ENCODE data around the gene TGM2. TPM values are rescaled to one million over a fixed set of nuclear protein-coding genes. Genes with fewer than 3 reads are reported as not detected.

Gene TGM2
- total RNA-seq, 2 donors from 2014 or later = 0.37 to 0.76 TPM

- DNase-seq (no peak), ATAC-seq (no peak)
- Mint-ChIP-seq H3K27me3 (peaks cover 31% of the 10 kb centered on the region), H3K4me3 (no peak overlapping the region), H3K27ac (no peak overlapping the region), H3K36me3 (ENCODE audit: low read depth) (no peaks in the 10 kb centered on the region), H3K4me1 (peaks cover 4% of the 10 kb centered on the region)
- H3K9me3 ChIP-seq (ENCODE audit: control insufficient read depth, low read length, poor library complexity, severe bottlenecking) = no peaks in the 10 kb centered on the region
Observed at GRCh38 chr20:38195521-38195920, 30.5 kb upstream of the TGM2 start.

GRCh38 chr20:38194971-38195504 is 30.0 kb upstream of the TGM2 start:
- DNase-seq (no peak), ATAC-seq (no peak)
- no peaks in the 10 kb centered on the region for H3K9me3 ChIP-seq (ENCODE audit: control insufficient read depth, low read length, poor library complexity, severe bottlenecking)
- H3K4me1 Mint-ChIP-seq = peaks cover 4% of the 10 kb centered on the region
- no peak overlapping the region for H3K27ac Mint-ChIP-seq
- H3K4me3 Mint-ChIP-seq = no peak overlapping the region
- H3K36me3 Mint-ChIP-seq (ENCODE audit: low read depth) = no peaks in the 10 kb centered on the region
- H3K27me3 Mint-ChIP-seq = peaks cover 31% of the 10 kb centered on the region

DNA sequence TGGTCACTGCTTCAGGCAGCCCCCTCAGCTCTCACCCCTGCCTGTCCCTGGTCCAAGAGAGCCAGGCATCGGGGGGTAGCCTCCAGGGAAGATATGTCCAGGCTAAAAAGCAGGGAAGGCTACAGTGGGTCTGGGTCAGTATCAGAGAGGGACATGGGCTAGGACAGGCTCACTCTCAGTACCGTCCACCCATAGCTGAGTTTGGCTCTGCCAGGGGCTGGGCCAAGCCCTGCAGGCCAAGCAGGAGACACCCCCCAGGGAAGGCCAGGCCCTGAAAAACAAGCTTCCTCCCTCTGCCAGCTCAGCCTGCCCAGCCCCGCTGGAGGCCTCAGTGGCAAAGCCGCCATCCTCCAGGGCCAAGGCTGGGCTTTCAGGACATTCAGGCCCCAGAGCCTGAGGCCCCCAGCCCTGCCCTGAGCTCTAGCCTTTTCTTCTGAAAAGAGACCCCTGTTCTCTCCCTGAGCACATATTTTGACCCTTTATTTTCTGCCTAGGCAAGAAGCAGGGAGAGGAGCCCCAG is 28.6 kb upstream of the TGM2 start:
- Mint-ChIP-seq H3K36me3 (ENCODE audit: low read depth) (no peaks in the 10 kb centered on the region), H3K4me3 (no peak overlapping the region), H3K4me1 (peaks cover 4% of the 10 kb centered on the region), H3K27me3 (peaks cover 27% of the 10 kb centered on the region), H3K27ac (no peak overlapping the region)
- no peaks in the 10 kb centered on the region for H3K9me3 ChIP-seq (ENCODE audit: control insufficient read depth, low read length, poor library complexity, severe bottlenecking)
- no peak for DNase-seq
- ATAC-seq = no peak

- Mint-ChIP-seq H3K27me3 (peaks cover 32% of the 10 kb centered on the region), H3K4me3 (no peak overlapping the region), H3K36me3 (ENCODE audit: low read depth) (no peaks in the 10 kb centered on the region), H3K4me1 (peaks cover 3% of the 10 kb centered on the region), H3K27ac (no peak overlapping the region)
- DNase-seq (no peak), ATAC-seq (no peak)
- H3K9me3 ChIP-seq (ENCODE audit: control insufficient read depth, low read length, poor library complexity, severe bottlenecking) = no peaks in the 10 kb centered on the region
Observed at GRCh38 chr20:38192323-38192885, 27.3 kb upstream of the TGM2 start.

DNA sequence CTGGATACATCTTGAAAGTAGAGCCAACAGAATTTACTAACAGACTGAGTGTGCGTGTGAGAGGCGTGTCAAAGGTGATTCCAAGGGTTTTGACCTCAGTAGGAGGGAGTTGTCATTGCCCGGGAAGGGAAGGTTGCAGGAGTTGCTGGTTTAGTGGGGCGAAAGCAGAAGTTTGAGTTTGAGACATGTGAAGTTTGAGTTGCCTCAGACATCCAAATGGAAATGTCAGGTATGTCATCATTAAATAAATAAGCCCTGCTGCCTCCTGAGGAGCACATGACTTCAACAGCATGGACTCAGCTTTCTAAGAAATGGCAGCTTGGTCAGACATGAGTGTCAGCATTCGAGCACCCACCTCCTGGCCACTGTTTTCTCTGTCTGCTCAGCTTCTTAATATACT is 26.6 kb upstream of the TGM2 start:
- no peak overlapping the region for H3K4me3 Mint-ChIP-seq
- DNase-seq = no peak

DNA sequence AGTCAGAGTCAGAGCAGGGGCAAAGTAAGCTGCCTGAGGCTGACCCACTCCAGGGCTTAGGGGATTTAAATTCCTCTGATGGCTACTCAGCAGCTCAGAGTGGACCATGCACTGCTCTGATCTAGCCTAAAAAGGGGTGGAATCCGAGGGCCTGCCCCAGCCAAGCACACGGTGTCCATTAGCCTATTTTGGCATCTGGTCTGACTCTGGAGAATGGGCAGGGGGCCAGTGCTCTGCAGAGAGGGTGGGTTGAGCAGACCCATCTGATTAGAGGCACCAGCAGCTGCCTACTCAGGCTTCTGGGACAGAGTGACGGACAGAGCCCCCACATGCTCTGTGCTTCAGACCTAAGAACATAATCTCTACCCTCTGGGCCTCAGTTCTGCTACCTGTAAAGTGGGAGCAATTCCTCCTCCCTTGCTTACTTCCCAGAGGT is 25.9 kb upstream of the TGM2 start:
- ATAC-seq (no peak), DNase-seq (no peak)
- Mint-ChIP-seq H3K27ac (no peak overlapping the region), H3K4me3 (no peak overlapping the region), H3K4me1 (no peaks in the 10 kb centered on the region), H3K27me3 (peaks cover 24% of the 10 kb centered on the region), H3K36me3 (ENCODE audit: low read depth) (no peaks in the 10 kb centered on the region)
- no peaks in the 10 kb centered on the region for H3K9me3 ChIP-seq (ENCODE audit: control insufficient read depth, low read length, poor library complexity, severe bottlenecking)

More for the DNA sequence above, 26.6 kb upstream of the TGM2 start:
- H3K27me3 Mint-ChIP-seq = peaks cover 25% of the 10 kb centered on the region
- H3K9me3 ChIP-seq (ENCODE audit: control insufficient read depth, low read length, poor library complexity, severe bottlenecking) = no peaks in the 10 kb centered on the region
- ATAC-seq = no peak
- no peak overlapping the region for H3K27ac Mint-ChIP-seq
- no peaks in the 10 kb centered on the region for H3K4me1 Mint-ChIP-seq
- H3K36me3 Mint-ChIP-seq (ENCODE audit: low read depth) = no peaks in the 10 kb centered on the region

- no peaks in the 10 kb centered on the region for H3K36me3 Mint-ChIP-seq (ENCODE audit: low read depth)
- H3K4me3 Mint-ChIP-seq = no peak overlapping the region
- DNase-seq = no peak
- ATAC-seq = no peak
- H3K9me3 ChIP-seq (ENCODE audit: control insufficient read depth, low read length, poor library complexity, severe bottlenecking) = no peaks in the 10 kb centered on the region
- no peaks in the 10 kb centered on the region for H3K4me1 Mint-ChIP-seq
- no peak overlapping the region for H3K27ac Mint-ChIP-seq
- H3K27me3 Mint-ChIP-seq = peaks cover 24% of the 10 kb centered on the region
Observed at GRCh38 chr20:38190166-38190565, 25.1 kb upstream of the TGM2 start.

- Mint-ChIP-seq H3K4me1 (no peaks in the 10 kb centered on the region), H3K36me3 (ENCODE audit: low read depth) (no peaks in the 10 kb centered on the region), H3K4me3 (no peak overlapping the region), H3K27me3 (peaks cover 38% of the 10 kb centered on the region), H3K27ac (no peak overlapping the region)
- H3K9me3 ChIP-seq (ENCODE audit: control insufficient read depth, low read length, poor library complexity, severe bottlenecking) = no peaks in the 10 kb centered on the region
- no peak for DNase-seq
- no peak for ATAC-seq
Observed at GRCh38 chr20:38187517-38187916, 22.4 kb upstream of the TGM2 start.

DNA sequence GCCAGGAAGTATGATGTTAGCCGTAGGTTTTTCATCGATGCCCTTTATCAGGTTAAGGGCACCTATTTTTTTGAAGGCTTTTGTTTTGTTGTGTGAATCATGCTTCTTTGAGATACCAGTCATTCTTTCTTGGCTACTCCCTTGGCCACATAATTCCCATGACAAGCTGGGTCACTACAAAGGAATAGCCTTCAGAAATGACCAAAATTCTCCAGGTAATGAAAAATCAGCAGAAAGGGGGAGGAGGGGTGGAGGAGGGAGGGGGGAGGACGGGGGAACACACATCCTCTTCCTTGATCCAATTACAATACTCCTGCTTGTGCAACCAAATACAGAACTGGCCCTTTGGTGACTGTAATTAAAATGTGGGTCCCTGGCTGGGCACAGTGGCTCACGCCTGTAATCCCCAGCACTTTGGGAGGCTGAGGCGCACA is 21.7 kb upstream of the TGM2 start:
- no peaks in the 10 kb centered on the region for H3K9me3 ChIP-seq (ENCODE audit: control insufficient read depth, low read length, poor library complexity, severe bottlenecking)
- ATAC-seq = no peak
- Mint-ChIP-seq H3K27ac (no peak overlapping the region), H3K4me3 (no peak overlapping the region), H3K36me3 (ENCODE audit: low read depth) (no peaks in the 10 kb centered on the region), H3K27me3 (peaks cover 44% of the 10 kb centered on the region), H3K4me1 (no peaks in the 10 kb centered on the region)
- no peak for DNase-seq

GRCh38 chr20:38184101-38184500 is 19.0 kb upstream of the TGM2 start:
- Mint-ChIP-seq H3K4me1 (no peaks in the 10 kb centered on the region), H3K36me3 (ENCODE audit: low read depth) (no peaks in the 10 kb centered on the region), H3K27me3 (peaks cover 58% of the 10 kb centered on the region), H3K27ac (no peak overlapping the region), H3K4me3 (no peak overlapping the region)
- DNase-seq (no peak), ATAC-seq (no peak)
- H3K9me3 ChIP-seq (ENCODE audit: control insufficient read depth, low read length, poor library complexity, severe bottlenecking) = no peaks in the 10 kb centered on the region

DNA sequence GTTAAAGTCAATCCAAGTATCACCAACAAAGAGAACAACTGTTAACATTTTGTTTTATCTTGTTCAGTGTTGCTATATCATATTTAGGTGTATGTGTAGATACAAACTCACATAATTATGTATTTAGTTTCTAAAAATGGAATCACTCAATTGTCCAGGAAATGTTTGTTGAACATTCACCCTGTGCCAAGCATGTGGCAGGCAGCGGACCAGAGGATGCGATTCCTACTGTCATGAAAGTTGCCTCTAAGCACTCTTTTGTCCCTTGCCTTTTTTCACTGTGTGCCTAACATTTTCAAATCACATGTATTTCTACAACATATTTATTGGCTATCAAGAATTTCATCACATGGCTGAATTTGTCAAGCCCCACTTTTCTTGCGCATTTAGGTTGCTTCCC is 16.9 kb upstream of the TGM2 start:
- DNase-seq (no peak), ATAC-seq (no peak)
- no peak overlapping the region for H3K27ac Mint-ChIP-seq
- peaks cover 4% of the 10 kb centered on the region for H3K4me1 Mint-ChIP-seq
- no peak overlapping the region for H3K4me3 Mint-ChIP-seq
- H3K9me3 ChIP-seq (ENCODE audit: control insufficient read depth, low read length, poor library complexity, severe bottlenecking) = no peaks in the 10 kb centered on the region
- H3K36me3 Mint-ChIP-seq (ENCODE audit: low read depth) = peaks cover 3% of the 10 kb centered on the region
- H3K27me3 Mint-ChIP-seq = peaks cover 71% of the 10 kb centered on the region

- Mint-ChIP-seq H3K27ac (no peak overlapping the region), H3K27me3 (peaks cover 78% of the 10 kb centered on the region), H3K4me3 (no peak overlapping the region), H3K4me1 (peaks cover 4% of the 10 kb centered on the region), H3K36me3 (ENCODE audit: low read depth) (peaks cover 3% of the 10 kb centered on the region)
- DNase-seq (no peak), ATAC-seq (no peak)
- no peaks in the 10 kb centered on the region for H3K9me3 ChIP-seq (ENCODE audit: control insufficient read depth, low read length, poor library complexity, severe bottlenecking)
Observed at GRCh38 chr20:38181207-38181801, 16.2 kb upstream of the TGM2 start.

DNA sequence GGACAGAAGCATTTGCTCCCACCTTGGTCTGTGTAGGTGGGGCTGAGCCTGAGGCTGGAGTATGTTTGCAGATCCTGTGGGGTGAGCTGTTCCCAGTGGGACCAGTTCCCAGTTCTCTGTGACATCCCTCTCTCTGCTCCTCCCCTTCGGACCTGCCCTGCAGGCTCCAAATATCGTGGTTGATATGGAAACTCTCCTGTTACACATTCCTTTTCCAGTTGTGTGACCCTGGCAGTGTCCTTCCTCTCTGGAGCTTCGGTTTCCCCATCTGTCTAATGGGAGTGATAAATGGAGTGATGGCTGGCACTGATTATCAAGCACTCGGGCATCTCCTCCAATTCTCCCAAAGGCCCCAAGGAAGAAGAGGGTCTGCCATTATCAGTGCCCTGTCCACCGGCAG is 15.7 kb upstream of the TGM2 start:
- ATAC-seq (no peak), DNase-seq (no peak)
- H3K27me3 Mint-ChIP-seq = peaks cover 75% of the 10 kb centered on the region
- H3K27ac Mint-ChIP-seq = no peak overlapping the region
- peaks cover 4% of the 10 kb centered on the region for H3K4me1 Mint-ChIP-seq
- H3K4me3 Mint-ChIP-seq = no peak overlapping the region
- H3K36me3 Mint-ChIP-seq (ENCODE audit: low read depth) = peaks cover 3% of the 10 kb centered on the region
- H3K9me3 ChIP-seq (ENCODE audit: control insufficient read depth, low read length, poor library complexity, severe bottlenecking) = no peaks in the 10 kb centered on the region

DNA sequence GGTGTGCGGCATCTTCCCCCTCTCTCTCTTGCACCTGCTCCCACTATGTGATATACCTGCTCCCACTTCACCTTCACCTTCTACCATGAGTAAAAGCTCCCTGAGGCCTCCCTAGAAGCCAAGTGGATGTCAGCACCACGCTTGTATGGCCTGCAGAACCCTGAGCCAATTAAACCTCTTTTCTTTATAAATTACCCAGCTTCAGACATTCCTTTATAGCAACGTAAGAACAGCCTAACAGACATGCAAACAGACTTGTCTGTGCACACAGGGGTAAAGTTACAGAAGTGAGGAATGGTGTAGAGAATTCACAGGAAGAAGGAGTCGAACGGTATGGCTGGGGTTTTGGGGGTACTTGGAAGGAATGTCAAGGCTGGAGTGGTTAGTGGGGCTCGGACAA is 14.8 kb upstream of the TGM2 start:
- no peak for DNase-seq
- Mint-ChIP-seq H3K27ac (no peak overlapping the region), H3K4me3 (no peak overlapping the region), H3K4me1 (peaks cover 4% of the 10 kb centered on the region), H3K36me3 (ENCODE audit: low read depth) (peaks cover 3% of the 10 kb centered on the region), H3K27me3 (peaks cover 65% of the 10 kb centered on the region)
- H3K9me3 ChIP-seq (ENCODE audit: control insufficient read depth, low read length, poor library complexity, severe bottlenecking) = no peaks in the 10 kb centered on the region
- no peak for ATAC-seq
